Measurements from ENCODE around the gene DHRSX.
"Not testable (repeated sequence)": the region's sequence is repeated elsewhere in the genome, so short reads cannot be mapped to it uniquely, and the experiment has no call there.

DHRSX gene

DNA sequence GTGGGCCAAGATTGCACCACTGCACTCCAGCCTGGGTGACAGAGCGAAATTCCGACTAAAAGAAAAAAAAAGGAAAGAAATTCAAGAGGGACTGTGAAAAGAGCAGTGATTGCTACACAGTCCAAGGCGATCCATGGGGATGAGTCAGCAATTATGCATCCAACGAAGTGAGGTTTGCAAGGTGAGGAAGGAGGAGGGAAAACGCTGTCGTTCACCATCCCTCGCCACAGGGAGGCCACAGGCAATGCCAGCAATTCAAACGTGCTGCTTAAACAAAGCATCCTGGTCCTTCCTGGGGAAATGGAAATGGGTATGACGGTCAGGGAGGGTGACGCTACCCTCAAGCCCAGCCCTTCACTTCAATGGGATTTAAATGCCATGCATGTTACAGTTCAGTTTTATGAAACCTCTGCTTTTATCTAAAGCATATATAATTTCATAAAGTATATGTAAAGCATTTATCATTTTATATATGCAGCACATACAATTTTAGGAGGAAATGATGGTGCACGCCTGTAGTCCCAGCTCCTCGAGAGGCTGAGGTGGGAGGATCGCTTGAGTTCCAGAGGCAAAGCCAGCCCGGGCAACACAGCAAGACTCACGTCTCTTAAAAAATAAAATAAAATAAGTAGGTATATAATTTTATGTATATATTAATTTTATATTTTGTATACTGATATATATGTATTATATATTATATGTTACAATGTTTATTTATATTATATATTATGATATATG is 108.7 kb downstream of the DHRSX start:
- TF ChIP-seq, protein P1, sequence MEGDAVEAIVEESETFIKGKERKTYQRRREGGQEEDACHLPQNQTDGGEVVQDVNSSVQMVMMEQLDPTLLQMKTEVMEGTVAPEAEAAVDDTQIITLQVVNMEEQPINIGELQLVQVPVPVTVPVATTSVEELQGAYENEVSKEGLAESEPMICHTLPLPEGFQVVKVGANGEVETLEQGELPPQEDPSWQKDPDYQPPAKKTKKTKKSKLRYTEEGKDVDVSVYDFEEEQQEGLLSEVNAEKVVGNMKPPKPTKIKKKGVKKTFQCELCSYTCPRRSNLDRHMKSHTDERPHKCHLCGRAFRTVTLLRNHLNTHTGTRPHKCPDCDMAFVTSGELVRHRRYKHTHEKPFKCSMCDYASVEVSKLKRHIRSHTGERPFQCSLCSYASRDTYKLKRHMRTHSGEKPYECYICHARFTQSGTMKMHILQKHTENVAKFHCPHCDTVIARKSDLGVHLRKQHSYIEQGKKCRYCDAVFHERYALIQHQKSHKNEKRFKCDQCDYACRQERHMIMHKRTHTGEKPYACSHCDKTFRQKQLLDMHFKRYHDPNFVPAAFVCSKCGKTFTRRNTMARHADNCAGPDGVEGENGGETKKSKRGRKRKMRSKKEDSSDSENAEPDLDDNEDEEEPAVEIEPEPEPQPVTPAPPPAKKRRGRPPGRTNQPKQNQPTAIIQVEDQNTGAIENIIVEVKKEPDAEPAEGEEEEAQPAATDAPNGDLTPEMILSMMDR (IDR thresholded peaks at IDR 0.05; ENCODE audit: borderline replicate concordance, insufficient read depth, low read depth, low read length): no peak
- no peak overlapping the region for H3K4me3 ChIP-seq (ENCODE audit: low read depth, low read length)

DNA sequence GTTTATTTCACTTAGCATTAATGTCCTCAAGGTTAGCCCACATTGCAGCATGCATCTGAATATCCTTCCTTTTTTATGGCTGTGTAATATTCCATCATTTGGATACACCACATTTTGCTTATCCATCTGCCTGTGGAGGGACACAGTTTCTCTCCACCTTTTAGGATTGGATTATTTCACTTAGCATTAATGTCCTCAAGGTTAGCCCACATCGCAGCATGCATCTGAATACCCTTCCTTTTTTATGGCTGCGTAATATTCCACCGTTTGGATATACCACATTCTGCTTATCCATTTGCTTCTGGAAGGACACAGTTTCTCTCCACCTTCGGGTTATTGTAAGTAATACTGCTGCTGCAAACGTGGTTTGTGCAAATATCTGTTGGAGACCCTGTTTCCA is 110.0 kb downstream of the DHRSX start:
- H3K4me3 ChIP-seq (ENCODE audit: low read depth, low read length): no peak overlapping the region
- TF ChIP-seq, protein P1 (IDR thresholded peaks at IDR 0.05; ENCODE audit: borderline replicate concordance, insufficient read depth, low read depth, low read length): no peak

DNA sequence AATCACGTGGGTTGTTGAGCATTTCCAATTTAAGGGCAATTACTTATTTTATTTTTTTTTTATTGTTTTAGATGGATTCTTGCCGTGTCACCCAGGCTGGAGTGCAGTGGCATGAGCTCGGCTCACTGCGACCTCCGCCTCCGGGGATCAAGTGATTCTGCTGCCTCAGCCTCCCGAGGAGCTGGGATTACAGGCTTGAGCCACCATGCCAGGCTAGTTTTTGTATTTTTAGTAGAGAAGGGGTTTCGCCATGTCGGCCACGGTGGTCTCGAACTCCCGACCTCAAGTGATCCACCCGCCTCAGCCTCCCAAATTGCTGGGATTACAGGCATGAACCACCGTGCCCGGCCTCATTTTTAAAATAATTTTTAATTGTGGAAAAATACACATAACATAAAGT is 111.0 kb downstream of the DHRSX start:
- H3K4me3 ChIP-seq (ENCODE audit: low read depth, low read length): not testable (repeated sequence)

DNA sequence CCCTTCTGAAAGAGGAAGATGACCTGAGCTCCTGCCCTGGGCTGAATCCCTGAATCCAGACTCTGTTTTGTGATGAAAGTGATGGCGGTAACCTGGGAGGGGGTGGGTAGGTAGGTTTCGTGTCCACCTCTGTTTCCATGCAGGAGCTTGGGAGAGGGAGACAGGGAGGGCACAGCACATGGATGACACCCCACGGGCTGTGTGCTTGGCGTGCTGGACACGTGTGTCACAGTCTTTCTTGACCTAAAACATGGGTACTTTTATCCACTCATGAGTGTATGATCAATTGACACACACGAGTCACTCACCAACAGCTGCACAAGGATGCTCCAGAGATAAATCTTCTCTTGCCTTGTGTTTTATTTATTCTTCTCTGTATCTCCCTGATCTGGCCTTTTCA is 111.5 kb downstream of the DHRSX start:
- no peak overlapping the region for H3K4me3 ChIP-seq (ENCODE audit: low read depth, low read length)
- TF ChIP-seq, protein P1 (IDR thresholded peaks at IDR 0.05; ENCODE audit: borderline replicate concordance, insufficient read depth, low read depth, low read length): no peak

DNA sequence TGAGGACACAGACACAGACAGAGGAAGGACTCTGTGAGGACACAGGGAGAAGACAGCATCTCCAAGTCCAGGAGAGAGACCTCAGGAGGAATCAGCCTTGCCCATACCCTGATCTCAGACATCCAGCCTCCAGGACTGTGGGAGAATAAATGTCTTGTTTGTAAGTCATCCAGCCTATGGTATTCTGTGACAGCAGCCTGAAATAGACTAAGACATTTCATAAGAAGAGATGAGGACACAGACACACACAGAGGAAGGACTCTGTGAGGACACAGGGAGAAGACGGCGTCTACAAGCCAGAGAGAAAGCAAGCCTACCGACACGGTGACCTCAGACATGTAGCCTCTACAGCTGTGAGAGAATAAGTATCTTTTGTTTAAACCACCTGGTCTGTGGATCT is 112.1 kb downstream of the DHRSX start:
- H3K4me3 ChIP-seq (ENCODE audit: low read depth, low read length): no peak overlapping the region
- TF ChIP-seq, protein P1 (IDR thresholded peaks at IDR 0.05; ENCODE audit: borderline replicate concordance, insufficient read depth, low read depth, low read length): no peak

DNA sequence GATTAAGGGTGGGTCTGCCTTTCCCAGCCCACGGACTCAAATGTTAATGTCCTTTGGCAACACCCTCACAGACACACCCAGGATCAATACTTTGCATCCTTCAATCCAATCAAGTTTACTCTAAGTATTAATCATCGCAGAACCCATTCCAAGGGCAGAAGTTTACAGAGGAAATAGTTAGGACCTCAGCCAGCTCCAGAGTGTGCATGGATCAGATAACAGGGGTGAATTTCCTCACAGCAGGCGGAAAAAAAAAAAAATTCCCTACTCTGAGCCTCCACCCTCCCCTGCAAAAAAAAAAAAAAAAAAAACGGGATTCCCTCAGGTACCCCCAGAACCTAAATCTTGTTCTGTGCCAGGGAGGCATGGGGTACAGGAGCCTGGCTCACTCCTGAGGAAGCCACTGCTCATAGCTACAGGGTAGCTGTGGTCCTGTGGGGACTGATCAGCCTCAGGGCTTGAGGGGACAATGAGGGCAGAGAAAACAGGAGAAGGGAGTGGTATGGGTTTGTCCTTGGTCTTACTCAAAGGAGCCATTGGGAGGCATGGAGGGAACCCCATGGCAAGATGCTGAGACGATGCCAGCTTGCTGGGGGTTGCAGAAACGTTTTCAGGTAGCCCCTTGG is 113.0 kb downstream of the DHRSX start:
- TF ChIP-seq, protein P1 (IDR thresholded peaks at IDR 0.05; ENCODE audit: borderline replicate concordance, insufficient read depth, low read depth, low read length): no peak
- no peak overlapping the region for H3K4me3 ChIP-seq (ENCODE audit: low read depth, low read length)

DNA sequence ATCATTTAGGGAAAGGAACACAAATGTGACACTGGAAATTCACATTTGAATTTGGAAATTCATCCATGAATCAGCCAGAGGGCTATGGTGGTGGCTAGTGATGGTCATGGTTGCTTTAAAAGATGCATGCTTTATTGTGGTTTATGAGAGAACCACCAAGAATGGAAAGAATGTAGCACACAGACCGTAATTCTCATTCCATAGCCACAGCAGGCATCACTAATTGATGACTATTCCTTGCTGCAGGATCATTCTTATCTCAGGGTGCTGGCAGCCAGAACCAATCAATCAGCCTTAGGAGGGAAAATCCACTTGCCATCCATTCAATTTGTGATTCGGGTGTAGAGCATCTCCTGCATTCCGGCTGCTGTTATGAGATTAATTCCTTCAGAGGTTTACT is 115.6 kb downstream of the DHRSX start:
- TF ChIP-seq, protein P1 (IDR thresholded peaks at IDR 0.05; ENCODE audit: borderline replicate concordance, insufficient read depth, low read depth, low read length): no peak
- H3K4me3 ChIP-seq (ENCODE audit: low read depth, low read length): no peak overlapping the region

All from GM12875 (cell line).